NCI-H2196 treated with DMSO at 0.1 percent for 48 hours (cell line): ENCODE data around the gene IP6K2.
A peak's percentile ranks its signal among the peaks of the same experiment; 100 is the strongest.

Experiments
- DNase-seq: peaks from one replicate; lab custom pipeline; 2025; ENCODE audit not compliant: unreplicated experiment; lab: John Stamatoyannopoulos, UW

Gene IP6K2

DNA sequence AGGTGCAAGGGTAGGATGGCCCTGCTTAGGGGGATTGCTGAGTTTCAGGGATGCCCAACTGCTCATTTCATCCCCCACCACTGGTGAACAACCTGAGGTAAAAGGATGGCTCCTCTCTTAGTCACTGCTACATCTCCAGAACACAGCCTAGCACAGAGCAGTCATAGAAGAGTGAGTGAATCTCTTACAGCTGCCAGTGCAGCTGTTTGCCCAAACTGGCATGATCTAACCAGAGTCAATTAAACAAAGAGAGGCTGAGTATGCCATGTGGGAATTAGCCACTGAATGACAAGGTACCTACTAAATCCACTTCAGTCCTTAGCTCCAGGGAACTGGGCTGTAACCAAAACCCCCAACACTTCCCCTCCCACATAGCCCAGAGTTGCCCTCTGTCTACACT lies 24.5 kb downstream of the IP6K2 start:
- no peak for DNase-seq

- no peak for DNase-seq
These were observed 26.1 kb downstream of the IP6K2 start for GRCh38 chr3:48690846-48691458.

DNA sequence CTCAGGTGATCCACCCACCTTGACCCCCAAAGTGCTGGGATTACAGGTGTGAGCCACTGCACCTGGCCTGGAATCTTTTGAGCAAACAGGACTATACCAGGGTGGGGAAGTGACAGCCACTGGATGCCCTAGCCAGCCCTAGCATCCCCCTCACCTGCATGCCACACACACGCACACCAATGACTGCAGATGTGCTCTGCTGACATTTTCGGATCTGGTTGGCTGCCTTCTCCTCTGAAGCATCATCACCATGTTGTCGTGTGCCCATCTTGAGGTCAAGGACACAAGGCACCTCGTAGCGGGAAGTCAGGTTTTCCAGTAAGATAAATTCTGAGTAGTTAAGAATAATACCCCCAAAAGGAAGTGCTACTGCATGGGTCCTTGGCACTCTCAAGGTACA lies 27.6 kb downstream of the IP6K2 start:
- DNase-seq, result no peak

DNA sequence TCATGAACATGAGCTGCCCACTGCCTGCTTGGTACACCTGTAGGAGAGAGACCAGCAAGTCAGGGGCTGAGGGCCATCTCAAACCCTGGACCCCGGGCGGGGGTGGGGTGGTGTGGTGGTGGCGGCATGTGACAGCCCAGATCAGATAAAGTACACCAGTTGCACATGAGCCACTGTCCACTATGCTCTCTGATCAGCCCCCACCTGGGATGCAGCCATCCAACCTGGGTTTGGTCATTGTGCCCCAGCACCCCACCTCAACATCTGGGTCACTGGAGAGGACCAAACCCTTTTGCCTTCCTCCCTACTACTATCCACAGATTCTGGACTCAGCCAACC lies 28.3 kb downstream of the IP6K2 start:
- DNase-seq, result no peak

- no peak for DNase-seq
These were observed 28.8 kb downstream of the IP6K2 start for GRCh38 chr3:48688032-48688736.

DNA sequence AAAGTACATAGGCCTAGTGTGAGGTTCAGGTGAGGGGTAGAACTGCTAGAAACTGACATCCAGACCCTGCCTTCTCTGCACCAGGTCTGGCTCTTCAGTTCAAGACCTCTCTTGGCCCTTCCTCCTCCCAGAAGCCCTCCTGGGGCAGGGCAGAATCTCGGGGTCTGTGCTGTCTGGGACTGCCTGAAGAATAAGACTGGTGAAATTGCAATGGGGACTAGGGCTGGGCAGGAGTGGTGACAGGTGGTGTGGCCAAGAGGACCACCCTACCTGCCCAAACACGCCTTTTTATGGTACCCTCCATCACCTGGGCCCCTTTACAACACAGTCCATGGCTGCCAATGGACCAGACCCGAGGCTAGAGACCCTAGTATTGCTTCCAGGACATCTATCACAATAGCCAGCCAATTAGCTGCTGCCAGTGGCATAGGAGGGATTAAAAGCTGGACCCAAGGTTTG lies 29.8 kb downstream of the IP6K2 start:
- DNase-seq, result no peak

GRCh38 chr3:48686538-48687219 lies 30.3 kb downstream of the IP6K2 start:
- DNase-seq, result no peak

GRCh38 chr3:48685603-48686511 lies 31.2 kb downstream of the IP6K2 start, which contains the start of gene NCKIPSD:
Gene NCKIPSD (minus strand): TSS chr3:48685915. CDS start chr3:48685807, 108 bp downstream.
- peak; percentile 31 for DNase-seq

DNA sequence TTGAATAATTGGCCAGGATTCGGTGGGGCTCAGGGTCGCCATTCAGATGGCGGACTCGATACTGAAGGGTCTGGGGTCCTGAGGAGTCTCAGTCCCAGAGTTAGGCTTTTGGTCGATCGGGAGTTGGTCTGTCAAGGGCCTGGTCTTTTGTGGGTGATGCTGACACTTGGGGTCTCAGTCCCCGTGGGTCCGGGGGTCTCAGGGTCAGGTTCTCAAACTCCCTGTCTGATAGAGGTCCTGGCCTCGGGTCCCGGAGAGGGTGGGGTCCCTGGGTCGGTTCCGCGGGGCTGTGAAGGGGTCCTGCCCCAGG lies 31.8 kb downstream of the IP6K2 start:
- DNase-seq, result no peak

GRCh38 chr3:48684480-48685143 lies 32.4 kb downstream of the IP6K2 start:
- no peak for DNase-seq

GRCh38 chr3:48684054-48684349 lies 33.0 kb downstream of the IP6K2 start:
- DNase-seq, result no peak

DNA sequence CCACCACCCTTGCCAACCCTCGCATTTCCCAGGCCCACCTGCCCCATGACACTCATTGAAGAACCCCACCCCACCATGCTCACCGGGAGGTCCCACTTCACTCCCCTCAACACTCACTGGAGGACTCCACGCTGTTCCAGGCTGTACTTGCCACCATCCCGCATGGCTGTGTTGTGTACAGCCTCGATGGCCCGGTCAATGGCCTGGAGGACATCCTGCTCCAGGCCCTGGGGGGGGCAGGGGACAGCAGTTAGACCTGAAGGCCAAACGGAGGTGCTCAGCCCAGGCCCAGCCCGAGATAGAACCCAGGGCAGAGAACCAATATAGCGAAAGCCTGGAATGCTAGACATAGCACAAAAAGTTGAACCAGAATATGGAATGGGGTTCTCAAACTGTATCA lies 34.2 kb downstream of the IP6K2 start:
- no peak for DNase-seq

DNA sequence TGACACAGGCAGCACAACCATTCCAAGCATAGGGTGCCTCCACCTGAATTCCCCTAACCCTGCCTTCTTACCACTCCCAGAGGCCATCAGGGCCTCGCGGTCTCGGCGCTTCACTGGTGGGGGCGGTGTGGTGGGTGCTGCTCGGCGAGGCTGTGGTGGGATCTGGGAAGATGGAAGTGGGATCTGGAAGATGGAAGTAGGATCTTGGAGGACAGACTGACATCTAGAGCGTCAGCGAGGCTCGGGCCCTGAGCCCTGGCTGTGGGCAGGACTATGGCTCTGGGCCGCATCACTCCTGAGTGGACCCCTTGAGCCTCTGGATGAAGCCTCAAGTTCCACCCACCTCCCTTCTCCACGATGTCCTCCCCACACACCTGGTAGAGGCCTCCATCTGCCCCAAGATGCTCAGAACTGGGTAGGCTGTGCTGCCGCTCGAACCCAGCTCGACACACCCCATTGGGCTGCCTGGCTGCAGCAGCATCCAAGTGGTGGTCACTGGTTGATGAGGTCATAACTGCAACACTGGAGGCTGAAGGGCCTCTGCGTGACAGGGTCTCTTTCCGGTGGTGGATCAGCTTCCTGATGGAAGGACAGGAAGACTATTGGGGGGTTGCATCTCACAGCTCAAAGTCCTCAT lies 34.9 kb downstream of the IP6K2 start:
- DNase-seq, result no peak

GRCh38 chr3:48681541-48681880 lies 35.5 kb downstream of the IP6K2 start:
- DNase-seq, result no peak

DNA sequence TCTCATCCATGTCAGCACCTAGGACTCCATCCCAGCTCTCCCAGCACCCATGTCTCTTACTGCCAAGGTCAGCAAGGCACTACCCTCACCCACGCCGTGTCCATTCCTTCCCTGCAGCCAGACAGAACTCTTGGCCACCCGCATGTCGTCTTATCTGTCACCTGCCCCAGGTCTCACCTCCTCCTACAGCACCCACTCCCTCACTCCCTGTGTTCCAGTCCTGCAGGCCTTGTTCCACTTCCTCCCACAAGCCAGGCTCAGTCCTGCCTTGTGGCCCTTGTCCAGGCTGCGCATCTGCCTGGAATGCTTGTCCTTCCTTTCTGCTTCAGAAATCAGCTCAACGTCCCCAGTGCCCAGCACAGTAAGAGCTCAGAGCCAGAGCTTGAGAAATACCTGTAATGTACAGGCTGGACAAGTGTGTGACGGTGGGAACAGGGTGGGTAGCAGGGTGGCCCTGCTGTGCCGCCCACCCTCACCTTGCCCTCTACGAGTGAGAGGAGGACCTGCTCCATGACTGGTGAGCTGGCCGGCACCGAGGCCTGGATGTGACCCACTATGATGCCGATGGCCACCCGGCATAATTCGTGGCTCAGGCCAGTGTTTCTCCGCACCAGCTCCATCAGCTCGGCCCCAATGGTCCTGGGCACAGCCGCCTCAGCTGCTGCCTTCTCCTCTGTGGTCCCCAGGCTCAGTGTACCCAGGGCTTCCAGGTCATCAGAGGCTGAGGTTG lies 36.0 kb downstream of the IP6K2 start:
- DNase-seq, result no peak

- DNase-seq, result no peak
These were observed 37.3 kb downstream of the IP6K2 start for GRCh38 chr3:48679411-48680391.

- DNase-seq, result no peak
These were observed 38.2 kb downstream of the IP6K2 start for GRCh38 chr3:48678566-48679380.

DNA sequence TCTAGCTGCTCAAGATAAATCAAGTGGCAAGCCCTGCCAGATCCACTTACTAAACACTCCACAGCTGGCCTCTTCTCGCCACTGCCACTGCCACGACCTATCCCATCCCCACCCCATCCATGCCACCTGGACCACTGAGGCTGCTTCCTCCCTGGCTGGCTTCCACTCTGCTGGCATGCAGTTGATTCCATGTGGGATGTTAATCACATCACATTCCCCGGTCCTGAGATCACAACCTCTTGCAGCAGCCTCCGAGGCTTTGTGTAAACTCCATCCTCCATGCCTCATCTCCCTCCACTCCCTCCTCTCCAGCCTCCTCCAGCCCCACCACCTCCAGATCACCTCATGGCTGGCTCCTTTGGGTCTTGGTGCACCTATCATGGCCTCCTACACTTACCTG lies 39.0 kb downstream of the IP6K2 start:
- DNase-seq, result no peak
